Mesodermal cell (in vitro differentiated cells): ENCODE data around the gene NAV2.

Source experiments
- H3K27ac ChIP-seq: 2 replicates; pipeline ENCODE4 v1.7.0; 2013; ENCODE audit warnings: mild to moderate bottlenecking, low read depth, low read length, moderate library complexity; ENCODE audit not compliant: severe bottlenecking
- H3K36me3 ChIP-seq: 2 replicates; pipeline ENCODE4 v1.7.1; 2013; ENCODE audit warnings: mild to moderate bottlenecking, low read length, moderate library complexity; ENCODE audit not compliant: control insufficient read depth, insufficient read depth
- H3K4me1 ChIP-seq: one replicate; pipeline ENCODE4 v1.7.1; 2013; ENCODE audit warnings: mild to moderate bottlenecking, low read length; ENCODE audit not compliant: insufficient read depth, control insufficient read depth, poor library complexity, severe bottlenecking
- H3K4me3 ChIP-seq: 2 replicates; pipeline ENCODE4 v1.7.0; 2013; ENCODE audit warnings: low read length, control low read depth, mild to moderate bottlenecking; ENCODE audit not compliant: insufficient read depth, poor library complexity, severe bottlenecking; ENCODE audit errors: extremely low read depth
- H3K9me3 ChIP-seq: 2 replicates; pipeline ENCODE4 v1.7.1; 2013; ENCODE audit warnings: mild to moderate bottlenecking, low read length, moderate library complexity; ENCODE audit not compliant: control insufficient read depth
- WGBS, 2 experiments: methylation state at CpG; one replicate each; pipeline ENCODE4 v1.1.5; 2013; ENCODE audit warnings: missing lambda C conversion rate in 2 of 2; ENCODE audit not compliant: insufficient coverage in 2 of 2; 5-methylcytosine and 5-hydroxymethylcytosine counted together

The NAV2 gene

GRCh38 chr11:20047769-20048154 lies 335.1 kb downstream of the NAV2 start:
- H3K27ac ChIP-seq = no peak overlapping the region
- no peaks in the 10 kb centered on the region for H3K9me3 ChIP-seq
- H3K4me1 ChIP-seq = peaks cover 30% of the 10 kb centered on the region
- no peak overlapping the region for H3K4me3 ChIP-seq
- peaks cover 75% of the 10 kb centered on the region for H3K36me3 ChIP-seq
- 94% methylated on average over 2 of the region's 2 CpGs for WGBS, 2 experiments

- WGBS, 2 experiments = 89 to 94% methylated on average over 3 of the region's 3 CpGs
- H3K4me1 ChIP-seq = peaks cover 30% of the 10 kb centered on the region
- no peaks in the 10 kb centered on the region for H3K9me3 ChIP-seq
- no peak overlapping the region for H3K4me3 ChIP-seq
- peaks cover 77% of the 10 kb centered on the region for H3K36me3 ChIP-seq
- no peak overlapping the region for H3K27ac ChIP-seq
Measured at GRCh38 chr11:20048246-20048645, 335.6 kb downstream of the NAV2 start.

- H3K27ac ChIP-seq = no peak overlapping the region
- H3K4me1 ChIP-seq = peaks cover 30% of the 10 kb centered on the region
- H3K9me3 ChIP-seq = no peaks in the 10 kb centered on the region
- H3K36me3 ChIP-seq = peaks cover 82% of the 10 kb centered on the region
- WGBS, 2 experiments = 95 to 98% methylated on average over 8 of the region's 9 CpGs
- no peak overlapping the region for H3K4me3 ChIP-seq
Measured at GRCh38 chr11:20048707-20049106, 336.1 kb downstream of the NAV2 start.

GRCh38 chr11:20049231-20049630 lies 336.6 kb downstream of the NAV2 start:
- Histone ChIP-seq H3K4me3 (no peak overlapping the region), H3K9me3 (no peaks in the 10 kb centered on the region), H3K4me1 (peaks cover 30% of the 10 kb centered on the region), H3K36me3 (peaks cover 82% of the 10 kb centered on the region), H3K27ac (no peak overlapping the region)
- 86 to 100% methylated on average over 1 to 2 of the region's 2 CpGs for WGBS, 2 experiments

- Histone ChIP-seq H3K4me1 (peaks cover 30% of the 10 kb centered on the region), H3K36me3 (peaks cover 81% of the 10 kb centered on the region), H3K4me3 (no peak overlapping the region), H3K9me3 (no peaks in the 10 kb centered on the region), H3K27ac (no peak overlapping the region)
- WGBS, 2 experiments = 89 to 92% methylated on average over 3 of the region's 4 CpGs
Measured at GRCh38 chr11:20050048-20050447, 337.4 kb downstream of the NAV2 start.

GRCh38 chr11:20050551-20051333 lies 338.1 kb downstream of the NAV2 start:
- Histone ChIP-seq H3K27ac (peak overlapping the region; percentile 13), H3K4me3 (no peak overlapping the region), H3K36me3 (peaks cover 81% of the 10 kb centered on the region), H3K4me1 (peaks cover 30% of the 10 kb centered on the region), H3K9me3 (no peaks in the 10 kb centered on the region)
- WGBS, 2 experiments = 62 to 69% methylated on average over 6 to 8 of the region's 9 CpGs

GRCh38 chr11:20051469-20052399 lies 339.1 kb downstream of the NAV2 start:
- Histone ChIP-seq H3K9me3 (no peaks in the 10 kb centered on the region), H3K36me3 (peaks cover 83% of the 10 kb centered on the region), H3K27ac (no peak overlapping the region), H3K4me3 (no peak overlapping the region), H3K4me1 (peaks cover 28% of the 10 kb centered on the region)
- WGBS, 2 experiments = 83 to 96% methylated on average over 2 to 3 of the region's 5 CpGs

GRCh38 chr11:20053572-20053971 lies 340.9 kb downstream of the NAV2 start:
- Histone ChIP-seq H3K36me3 (peaks cover 93% of the 10 kb centered on the region), H3K27ac (no peak overlapping the region), H3K9me3 (no peaks in the 10 kb centered on the region), H3K4me1 (peaks cover 29% of the 10 kb centered on the region), H3K4me3 (no peak overlapping the region)
- WGBS, 2 experiments = 72 to 100% methylated on average over 3 of the region's 4 CpGs

GRCh38 chr11:20054584-20054983 lies 341.9 kb downstream of the NAV2 start:
- no CpG with 5 or more reads among the region's 1 CpG for WGBS, 2 experiments
- Histone ChIP-seq H3K27ac (no peak overlapping the region), H3K4me3 (no peak overlapping the region), H3K36me3 (peaks cover 93% of the 10 kb centered on the region), H3K9me3 (no peaks in the 10 kb centered on the region), H3K4me1 (peaks cover 21% of the 10 kb centered on the region)

- Histone ChIP-seq H3K4me3 (no peak overlapping the region), H3K27ac (no peak overlapping the region), H3K4me1 (peaks cover 14% of the 10 kb centered on the region), H3K36me3 (peaks cover 93% of the 10 kb centered on the region), H3K9me3 (no peaks in the 10 kb centered on the region)
- 96% methylated on average over 2 of the region's 2 CpGs for WGBS, 2 experiments
Measured at GRCh38 chr11:20055312-20055711, 342.7 kb downstream of the NAV2 start.
